HFFc6 (cell line): ENCODE results near the gene DLEU7. TPM values are rescaled to one million over a fixed set of nuclear protein-coding genes. Genes with fewer than 3 reads are reported as not detected.

Experiments
- DNase-seq: peaks from one replicate; pipeline ENCODE4 v3.0.0-alpha.2; 2018
- H3K27ac Mint-ChIP-seq: 2 replicates; pipeline ENCODE4 v1.8.0; 2020; ENCODE audit warnings: mild to moderate bottlenecking, mixed read lengths
- H3K27me3 Mint-ChIP-seq: 2 replicates; pipeline ENCODE4 v1.8.0; 2021; ENCODE audit warnings: mild to moderate bottlenecking, moderate library complexity, mixed read lengths; ENCODE audit not compliant: insufficient read depth
- H3K36me3 Mint-ChIP-seq: 2 replicates; pipeline ENCODE4 v1.8.0; 2021; ENCODE audit warnings: low read depth, mixed read lengths
- H3K4me1 Mint-ChIP-seq: 2 replicates; pipeline ENCODE4 v1.8.0; 2020; ENCODE audit warnings: low read depth, mixed read lengths
- H3K4me3 Mint-ChIP-seq: 2 replicates; pipeline ENCODE4 v1.8.0; 2020; ENCODE audit warnings: mild to moderate bottlenecking, moderate library complexity, mixed read lengths
- H3K9me3 Mint-ChIP-seq: 2 replicates; pipeline ENCODE4 v1.8.0; 2020; ENCODE audit warnings: mild to moderate bottlenecking, mixed read lengths
- total RNA-seq, 6 experiments: library from RNA; stranded (reverse); fragmentation: NEBNext Ultra II Directional; extraction: Animal tissue kit (Norgen Biotek cat#: 25700); gene quantifications; 2 replicates in 1 of 6; 3 replicates in 5 of 6; pipeline ENCODE4 v1.2.3, GENCODE V29; 2021
- TF ChIP-seq, protein P1 (sequence below): fragments of 200-600 bp; sonication (generic); IDR thresholded peaks from 2 replicates; pipeline ENCODE4 v1.5.0; 2021; ENCODE audit warnings: antibody characterized with exemption, mild to moderate bottlenecking

The DLEU7 gene
- total RNA-seq, 6 experiments from 2014 or later, result not detected

GRCh38 chr13:50855681-50856080 lies 12.2 kb upstream of the DLEU7 start:
- no peaks in the 10 kb centered on the region for H3K36me3 Mint-ChIP-seq
- H3K27me3 Mint-ChIP-seq, result peaks cover 5% of the 10 kb centered on the region
- no peak overlapping the region for H3K4me3 Mint-ChIP-seq
- no peaks in the 10 kb centered on the region for H3K4me1 Mint-ChIP-seq
- no peak overlapping the region for H3K27ac Mint-ChIP-seq
- TF ChIP-seq, protein P1, sequence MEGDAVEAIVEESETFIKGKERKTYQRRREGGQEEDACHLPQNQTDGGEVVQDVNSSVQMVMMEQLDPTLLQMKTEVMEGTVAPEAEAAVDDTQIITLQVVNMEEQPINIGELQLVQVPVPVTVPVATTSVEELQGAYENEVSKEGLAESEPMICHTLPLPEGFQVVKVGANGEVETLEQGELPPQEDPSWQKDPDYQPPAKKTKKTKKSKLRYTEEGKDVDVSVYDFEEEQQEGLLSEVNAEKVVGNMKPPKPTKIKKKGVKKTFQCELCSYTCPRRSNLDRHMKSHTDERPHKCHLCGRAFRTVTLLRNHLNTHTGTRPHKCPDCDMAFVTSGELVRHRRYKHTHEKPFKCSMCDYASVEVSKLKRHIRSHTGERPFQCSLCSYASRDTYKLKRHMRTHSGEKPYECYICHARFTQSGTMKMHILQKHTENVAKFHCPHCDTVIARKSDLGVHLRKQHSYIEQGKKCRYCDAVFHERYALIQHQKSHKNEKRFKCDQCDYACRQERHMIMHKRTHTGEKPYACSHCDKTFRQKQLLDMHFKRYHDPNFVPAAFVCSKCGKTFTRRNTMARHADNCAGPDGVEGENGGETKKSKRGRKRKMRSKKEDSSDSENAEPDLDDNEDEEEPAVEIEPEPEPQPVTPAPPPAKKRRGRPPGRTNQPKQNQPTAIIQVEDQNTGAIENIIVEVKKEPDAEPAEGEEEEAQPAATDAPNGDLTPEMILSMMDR, result no peak
- no peak for DNase-seq
- peaks cover 23% of the 10 kb centered on the region for H3K9me3 Mint-ChIP-seq

- Mint-ChIP-seq H3K27me3 (peaks cover 8% of the 10 kb centered on the region), H3K36me3 (no peaks in the 10 kb centered on the region), H3K9me3 (no peaks in the 10 kb centered on the region), H3K4me1 (no peaks in the 10 kb centered on the region), H3K4me3 (no peak overlapping the region), H3K27ac (no peak overlapping the region)
- no peak for DNase-seq
- TF ChIP-seq, protein P1, result no peak
Measured at GRCh38 chr13:50850445-50850844, 7.0 kb upstream of the DLEU7 start.

DNA sequence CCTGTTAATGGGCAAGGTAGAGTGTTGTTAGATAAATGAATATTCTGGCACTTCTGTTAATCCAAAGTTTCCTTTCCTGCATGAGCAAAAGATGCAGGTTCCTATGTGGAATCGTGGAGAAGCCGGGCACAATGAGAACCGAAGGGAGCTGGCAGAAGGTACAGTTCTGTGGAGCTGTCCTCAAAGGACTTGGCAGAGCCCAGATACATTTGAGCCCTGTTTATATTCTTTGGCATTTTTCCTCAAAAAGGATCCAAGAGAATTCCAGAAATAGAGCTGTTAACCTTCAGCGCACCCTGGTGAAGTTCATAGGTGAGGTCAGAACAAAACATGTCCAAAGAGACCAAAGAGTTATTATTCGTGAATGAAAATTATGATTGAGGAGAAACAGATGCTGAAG lies 4.0 kb upstream of the DLEU7 start:
- no peaks in the 10 kb centered on the region for H3K4me1 Mint-ChIP-seq
- H3K4me3 Mint-ChIP-seq, result no peak overlapping the region
- H3K36me3 Mint-ChIP-seq, result no peaks in the 10 kb centered on the region
- no peaks in the 10 kb centered on the region for H3K9me3 Mint-ChIP-seq
- no peak overlapping the region for H3K27ac Mint-ChIP-seq
- peaks cover 6% of the 10 kb centered on the region for H3K27me3 Mint-ChIP-seq
- TF ChIP-seq, protein P1, result no peak
- DNase-seq, result no peak

DNA sequence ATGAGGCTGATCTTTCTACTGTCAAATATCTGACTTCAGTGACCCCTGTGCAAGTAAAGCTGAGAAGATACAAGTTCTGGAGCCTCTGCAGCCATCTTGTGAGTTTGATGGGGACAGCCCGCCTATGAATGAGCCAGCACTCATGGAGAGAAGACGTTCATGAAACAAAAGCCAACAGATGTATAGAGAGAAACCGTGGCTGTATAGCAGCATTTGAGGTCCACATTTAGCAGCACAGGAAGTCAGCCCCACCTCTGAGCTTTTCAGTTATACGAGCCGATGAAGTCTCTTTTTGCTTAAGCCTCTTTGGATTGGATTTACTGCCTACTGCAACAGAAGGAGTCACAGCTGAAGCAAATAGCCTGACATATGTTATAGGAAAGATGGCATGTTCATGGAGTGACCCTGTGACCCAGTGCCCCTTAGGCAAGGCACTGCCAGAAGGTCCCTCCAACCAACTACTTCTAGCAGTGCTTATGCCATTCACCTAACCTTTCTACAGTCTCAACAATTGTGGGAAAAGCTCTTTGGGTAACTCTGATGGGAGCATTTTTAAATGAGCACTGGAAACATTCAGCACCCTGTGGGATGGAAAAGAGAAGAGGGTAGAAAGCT lies 3.5 kb upstream of the DLEU7 start:
- Mint-ChIP-seq H3K9me3 (no peaks in the 10 kb centered on the region), H3K27me3 (peaks cover 6% of the 10 kb centered on the region), H3K4me3 (no peak overlapping the region), H3K27ac (no peak overlapping the region), H3K4me1 (no peaks in the 10 kb centered on the region), H3K36me3 (no peaks in the 10 kb centered on the region)
- DNase-seq, result no peak
- TF ChIP-seq, protein P1, result no peak

DNA sequence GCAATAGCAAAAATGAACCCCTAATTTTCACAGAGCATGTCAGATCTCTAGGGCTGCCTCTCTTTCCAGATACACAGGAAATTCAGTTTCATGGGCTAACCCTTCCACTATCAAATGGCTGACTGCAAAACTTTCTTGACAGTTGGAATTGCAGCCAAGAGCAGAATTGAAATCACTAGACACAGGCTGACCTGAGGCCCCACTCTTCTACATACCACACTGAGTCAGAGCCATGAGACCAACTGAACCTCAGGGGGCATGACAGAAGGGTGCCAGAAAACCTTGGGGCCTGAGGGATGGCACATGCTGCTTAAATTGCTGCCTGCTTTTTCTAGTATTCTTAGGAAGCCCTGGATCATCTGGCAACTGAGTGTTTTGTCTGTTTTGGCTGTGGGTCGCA lies 1.7 kb upstream of the DLEU7 start:
- Mint-ChIP-seq H3K27me3 (peaks cover 12% of the 10 kb centered on the region), H3K4me1 (no peaks in the 10 kb centered on the region), H3K27ac (no peak overlapping the region), H3K9me3 (no peaks in the 10 kb centered on the region), H3K4me3 (no peak overlapping the region), H3K36me3 (no peaks in the 10 kb centered on the region)
- peak; percentile 3 for DNase-seq
- TF ChIP-seq, protein P1, result no peak
